ENCODE data around the gene PTEN. TPM values are rescaled to one million over a fixed set of nuclear protein-coding genes. Genes with fewer than 3 reads are reported as not detected.

Gene PTEN
- total RNA-seq, 1 donor: 132 TPM

DNA sequence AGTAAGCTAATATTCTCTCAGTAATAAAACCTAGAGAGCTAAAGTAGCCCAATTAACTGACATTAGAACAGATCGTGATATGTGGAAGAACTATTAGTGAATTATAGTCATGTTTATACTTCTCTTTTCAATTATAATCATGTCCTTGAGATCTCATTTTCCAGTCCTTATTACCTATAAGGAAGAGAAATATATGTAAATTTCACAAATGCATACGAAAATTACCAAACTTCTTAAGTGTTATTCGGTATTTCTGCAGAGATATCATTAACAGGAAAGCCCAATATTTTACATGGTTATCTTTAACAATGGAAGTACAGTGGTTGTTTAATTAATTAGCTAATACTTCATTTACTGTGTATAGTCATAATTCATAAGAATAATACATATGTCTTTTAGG, 110.7 kb downstream of the PTEN start:
- no peak for DNase-seq (ENCODE audit: low read depth)
- TF ChIP-seq, protein P1, sequence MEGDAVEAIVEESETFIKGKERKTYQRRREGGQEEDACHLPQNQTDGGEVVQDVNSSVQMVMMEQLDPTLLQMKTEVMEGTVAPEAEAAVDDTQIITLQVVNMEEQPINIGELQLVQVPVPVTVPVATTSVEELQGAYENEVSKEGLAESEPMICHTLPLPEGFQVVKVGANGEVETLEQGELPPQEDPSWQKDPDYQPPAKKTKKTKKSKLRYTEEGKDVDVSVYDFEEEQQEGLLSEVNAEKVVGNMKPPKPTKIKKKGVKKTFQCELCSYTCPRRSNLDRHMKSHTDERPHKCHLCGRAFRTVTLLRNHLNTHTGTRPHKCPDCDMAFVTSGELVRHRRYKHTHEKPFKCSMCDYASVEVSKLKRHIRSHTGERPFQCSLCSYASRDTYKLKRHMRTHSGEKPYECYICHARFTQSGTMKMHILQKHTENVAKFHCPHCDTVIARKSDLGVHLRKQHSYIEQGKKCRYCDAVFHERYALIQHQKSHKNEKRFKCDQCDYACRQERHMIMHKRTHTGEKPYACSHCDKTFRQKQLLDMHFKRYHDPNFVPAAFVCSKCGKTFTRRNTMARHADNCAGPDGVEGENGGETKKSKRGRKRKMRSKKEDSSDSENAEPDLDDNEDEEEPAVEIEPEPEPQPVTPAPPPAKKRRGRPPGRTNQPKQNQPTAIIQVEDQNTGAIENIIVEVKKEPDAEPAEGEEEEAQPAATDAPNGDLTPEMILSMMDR (IDR thresholded peaks at IDR 0.05; ENCODE audit: insufficient read depth, low read length): no peak
- no peak overlapping the region for H3K4me3 ChIP-seq (ENCODE audit: low read depth, low read length)

DNA sequence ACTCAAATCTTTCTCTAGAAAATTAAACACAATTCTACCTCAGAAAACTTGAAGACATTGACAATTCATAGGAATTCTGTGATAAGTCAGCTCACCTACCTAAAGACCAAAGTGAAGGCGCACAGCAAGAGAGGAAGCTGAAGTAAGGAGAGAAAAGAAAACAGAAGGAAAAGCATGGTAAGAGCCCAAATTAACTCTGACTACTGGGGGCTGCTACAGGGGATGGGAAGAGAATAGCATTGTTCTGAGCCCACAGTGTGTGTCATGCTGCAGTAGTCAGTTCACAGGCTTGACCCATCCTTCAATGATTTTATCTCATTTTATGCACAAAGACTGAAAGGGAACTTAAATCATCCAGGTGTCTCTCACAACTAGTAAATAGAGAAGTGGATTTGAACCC, 111.3 kb downstream of the PTEN start:
- no peak overlapping the region for H3K4me3 ChIP-seq (ENCODE audit: low read depth, low read length)
- no peak for DNase-seq (ENCODE audit: low read depth)
- TF ChIP-seq, protein P1 (IDR thresholded peaks at IDR 0.05; ENCODE audit: insufficient read depth, low read length): no peak

DNA sequence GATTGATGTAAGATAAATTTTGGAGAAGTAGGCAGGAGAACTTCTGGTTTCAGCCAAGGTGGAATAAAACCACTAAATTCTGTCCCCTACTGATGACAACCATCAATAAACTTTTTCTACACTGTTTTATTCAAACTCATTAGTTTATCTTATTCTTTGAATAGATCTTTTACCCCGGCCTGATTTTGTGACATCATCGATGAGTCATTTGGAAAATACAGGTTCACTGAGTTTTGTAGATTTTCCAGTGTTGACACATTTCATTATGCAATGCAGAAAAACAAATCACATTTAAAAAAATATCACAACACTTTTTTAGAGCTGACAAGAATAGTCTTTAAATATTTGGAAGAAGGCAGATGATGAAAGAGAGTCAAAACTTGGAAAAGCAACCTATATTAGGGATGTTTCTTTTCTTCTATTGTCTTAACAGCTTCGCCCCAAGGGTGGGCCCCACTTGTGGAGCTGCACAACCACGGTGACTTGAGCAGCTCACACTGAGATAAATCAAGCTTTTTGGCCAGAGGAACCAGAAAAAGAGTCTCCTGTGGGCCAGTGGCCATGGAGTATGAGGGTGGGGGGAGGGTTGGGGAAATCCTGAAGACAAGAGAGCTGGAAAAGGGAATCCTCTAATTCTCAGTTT, 112.8 kb downstream of the PTEN start:
- no peak overlapping the region for H3K4me3 ChIP-seq (ENCODE audit: low read depth, low read length)
- TF ChIP-seq, protein P1 (IDR thresholded peaks at IDR 0.05; ENCODE audit: insufficient read depth, low read length): no peak
- peak; percentile 52 for DNase-seq (ENCODE audit: low read depth)

DNA sequence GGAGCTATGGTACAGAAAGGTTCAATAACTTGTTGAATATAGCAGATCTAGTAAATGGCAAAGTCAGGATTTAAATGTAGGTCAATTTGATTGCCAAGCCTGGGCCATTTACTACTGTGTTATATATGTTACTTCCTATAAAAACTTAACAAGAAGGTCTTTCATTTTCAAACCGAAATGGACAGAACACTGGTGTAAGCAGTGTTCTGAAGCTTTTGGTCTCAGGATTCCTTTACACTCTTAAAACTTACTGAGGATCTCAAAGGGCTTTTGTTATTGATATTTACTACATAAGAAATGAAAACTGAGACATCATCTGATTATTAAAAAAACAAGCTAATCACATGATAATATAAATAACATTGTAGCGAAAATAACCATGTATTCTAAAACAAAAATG, 114.7 kb downstream of the PTEN start:
- TF ChIP-seq, protein P1 (IDR thresholded peaks at IDR 0.05; ENCODE audit: insufficient read depth, low read length): no peak
- DNase-seq (ENCODE audit: low read depth): no peak
- H3K4me3 ChIP-seq (ENCODE audit: low read depth, low read length): no peak overlapping the region

DNA sequence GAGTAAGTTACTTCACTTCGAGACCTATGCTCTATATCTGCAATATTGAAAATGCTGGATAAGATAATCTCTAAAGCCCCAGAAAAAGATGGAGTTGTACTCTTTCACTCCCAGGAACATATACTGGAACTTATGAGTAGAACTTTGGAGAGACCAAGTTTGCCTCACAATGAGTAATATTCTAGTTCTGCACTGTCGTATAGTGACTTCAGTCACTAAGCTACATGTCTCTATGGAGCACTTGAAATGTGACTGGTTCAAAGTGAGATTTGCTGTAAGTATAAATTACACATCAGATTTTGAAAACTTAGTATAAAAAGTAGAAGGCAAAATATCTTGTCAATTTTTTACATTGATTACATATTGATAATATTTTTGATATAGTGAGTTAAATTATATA, 116.4 kb downstream of the PTEN start:
- DNase-seq (ENCODE audit: low read depth): no peak
- TF ChIP-seq, protein P1 (IDR thresholded peaks at IDR 0.05; ENCODE audit: insufficient read depth, low read length): no peak
- H3K4me3 ChIP-seq (ENCODE audit: low read depth, low read length): no peak overlapping the region

DNA sequence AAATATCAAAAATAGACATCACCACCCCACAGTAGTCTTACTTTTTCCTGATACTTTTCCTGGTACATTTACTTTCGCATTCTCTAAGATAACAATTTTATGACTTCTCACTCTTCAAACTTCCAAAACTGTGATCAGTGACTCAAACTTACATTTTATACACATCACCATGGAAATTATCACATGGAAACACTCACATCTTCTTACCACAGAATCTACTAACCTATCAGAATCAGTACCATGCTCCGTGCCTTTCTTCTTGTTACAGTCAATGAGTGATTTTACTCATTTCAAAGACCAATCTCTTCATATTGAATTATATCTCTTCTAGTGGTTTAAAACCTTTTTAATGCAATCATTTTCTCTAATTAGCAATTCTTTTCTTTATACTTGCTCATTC, 120.3 kb downstream of the PTEN start:
- TF ChIP-seq, protein P1 (IDR thresholded peaks at IDR 0.05; ENCODE audit: insufficient read depth, low read length): no peak
- H3K4me3 ChIP-seq (ENCODE audit: low read depth, low read length): no peak overlapping the region
- DNase-seq (ENCODE audit: low read depth): no peak

DNA sequence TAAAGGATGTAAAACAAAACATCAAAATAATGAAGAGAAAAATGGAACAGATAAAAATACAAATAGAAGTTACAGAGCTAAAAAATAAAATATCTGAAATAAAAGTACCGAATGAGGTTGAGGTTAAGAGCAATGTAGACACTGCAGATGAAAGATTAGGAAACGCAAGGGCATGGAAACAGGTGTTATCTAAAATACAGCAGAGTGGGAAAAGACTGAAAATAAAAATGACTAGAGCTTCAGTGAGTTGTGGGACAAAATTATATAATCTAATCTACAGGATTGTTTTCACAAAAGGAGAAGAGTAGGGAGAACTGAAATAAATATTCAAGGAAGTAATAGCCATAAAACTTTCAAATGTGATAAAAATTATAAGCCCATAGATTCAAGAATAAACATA, 123.8 kb downstream of the PTEN start:
- no peak overlapping the region for H3K4me3 ChIP-seq (ENCODE audit: low read depth, low read length)
- no peak for DNase-seq (ENCODE audit: low read depth)
- TF ChIP-seq, protein P1 (IDR thresholded peaks at IDR 0.05; ENCODE audit: insufficient read depth, low read length): no peak
